Activated CD8-positive, alpha-beta T cell treated with anti-CD3 and anti-CD28 coated beads, Interleukin-2, amount 10 ng/mL, durations not matched to agents 7 days and 5 days (primary cell): ENCODE results near the gene LOC101059915.

Source experiments
- ATAC-seq: fragments of 150-1000 bp; cut with Tn5 transposase; one replicate; pipeline ENCODE4 v1.10.0; 2021; ENCODE audit warnings: moderate library complexity
- CTCF ChIA-PET: fragments of 350-600 bp; sonication (Branson Sonifier 250); formaldehyde crosslinking; loops from one replicate; lab custom pipeline; 2021; ENCODE audit warnings: antibody characterized with exemption; lab: Charles Lee
- POLR2A ChIA-PET: fragments of 350-600 bp; sonication (Branson Sonifier 250); formaldehyde crosslinking; loops from one replicate; lab custom pipeline; 2021; ENCODE audit warnings: antibody characterized with exemption; lab: Charles Lee
- DNase-seq: peaks from one replicate; pipeline ENCODE4 v3.0.0-alpha.2; 2020
- H3K27ac Mint-ChIP-seq: one replicate; pipeline ENCODE4 v1.8.0; 2021; ENCODE audit warnings: mild to moderate bottlenecking, mixed read lengths
- H3K27me3 Mint-ChIP-seq: one replicate; pipeline ENCODE4 v1.8.0; 2021; ENCODE audit warnings: low read depth, mixed read lengths
- H3K36me3 Mint-ChIP-seq: one replicate; pipeline ENCODE4 v1.8.0; 2021; ENCODE audit warnings: low read depth, mixed read lengths
- H3K4me1 Mint-ChIP-seq: one replicate; pipeline ENCODE4 v1.8.0; 2021; ENCODE audit warnings: low read depth, mixed read lengths
- H3K4me3 Mint-ChIP-seq: one replicate; pipeline ENCODE4 v1.8.0; 2021; ENCODE audit warnings: mild to moderate bottlenecking, mixed read lengths
- H3K9me3 Mint-ChIP-seq: one replicate; pipeline ENCODE4 v1.8.0; 2022; ENCODE audit warnings: mixed read lengths; ENCODE audit not compliant: insufficient read depth

Gene LOC101059915

GRCh38 chrX:71667328-71668247 lies at the start of gene LOC101059915:
TSS of gene LOC101059915 (plus strand) at chrX:71667546.
- Mint-ChIP-seq H3K36me3 (no peaks in the 10 kb centered on the region), H3K27ac (no peak within 1 kb of the TSS), H3K27me3 (peaks cover 5% of the 10 kb centered on the region), H3K9me3 (no peaks in the 10 kb centered on the region), H3K4me1 (peaks cover 39% of the 10 kb centered on the region), H3K4me3 (no peak within 1 kb of the TSS)
- POLR2A ChIA-PET = interaction anchor here (0.6 kb wide), 1 partner anchor 208 kb away, joined by 3 read pairs; no protein-coding TSS in a partner anchor
- ATAC-seq = no peak
- CTCF ChIA-PET = no interaction called here
- DNase-seq = no peak

GRCh38 chrX:71617742-71618141 lies 49.6 kb upstream of the LOC101059915 start:
- ATAC-seq (no peak), DNase-seq (peak; percentile 24)
- peak overlapping the region; percentile 89 for H3K4me3 Mint-ChIP-seq
- CTCF ChIA-PET = interaction anchor here (0.6 to 9.6 kb wide), 8 partner anchors 10 to 177 kb away, joined by 3 to 56 read pairs (median 8); no protein-coding TSS in a partner anchor
- no peaks in the 10 kb centered on the region for H3K27me3 Mint-ChIP-seq
- peaks cover 56% of the 10 kb centered on the region for H3K36me3 Mint-ChIP-seq
- POLR2A ChIA-PET = interaction anchor here (0.9 to 3.4 kb wide), 6 partner anchors 9 to 84 kb away, joined by 3 to 32 read pairs (median 4); partner anchors contain the start of gene OGT
- no peaks in the 10 kb centered on the region for H3K9me3 Mint-ChIP-seq
- H3K27ac Mint-ChIP-seq = peak overlapping the region; percentile 91
- peaks cover 70% of the 10 kb centered on the region for H3K4me1 Mint-ChIP-seq

- ATAC-seq = peak; percentile 53
- no peaks in the 10 kb centered on the region for H3K27me3 Mint-ChIP-seq
- CTCF ChIA-PET = interaction anchor here (0.6 to 9.6 kb wide), 7 partner anchors 11 to 177 kb away, joined by 3 to 56 read pairs (median 12); no protein-coding TSS in a partner anchor
- POLR2A ChIA-PET = interaction anchor here (0.6 to 3.4 kb wide), 7 partner anchors 10 to 85 kb away, joined by 3 to 32 read pairs (median 3); partner anchors contain the start of gene OGT
- peaks cover 51% of the 10 kb centered on the region for H3K36me3 Mint-ChIP-seq
- H3K27ac Mint-ChIP-seq = peak within 1 kb of the TSS; percentile 91
- no peaks in the 10 kb centered on the region for H3K9me3 Mint-ChIP-seq
- H3K4me3 Mint-ChIP-seq = peak within 1 kb of the TSS; percentile 89
- H3K4me1 Mint-ChIP-seq = peaks cover 71% of the 10 kb centered on the region
- peak; percentile 84 for DNase-seq
Measured at GRCh38 chrX:71618303-71618721, 49.0 kb upstream of the LOC101059915 start, which contains the start of gene CXCR3. TSS of gene CXCR3 (minus strand) at chrX:71618511. CDS start at chrX:71618449, 62 bp downstream.

GRCh38 chrX:71618787-71619186 lies 48.6 kb upstream of the LOC101059915 start:
- POLR2A ChIA-PET = interaction anchor here (0.6 to 3.4 kb wide), 6 partner anchors 10 to 85 kb away, joined by 3 to 32 read pairs (median 4); partner anchors contain the start of gene OGT
- CTCF ChIA-PET = interaction anchor here (1.0 to 9.6 kb wide), 5 partner anchors 11 to 85 kb away, joined by 3 to 56 read pairs (median 16); no protein-coding TSS in a partner anchor
- H3K9me3 Mint-ChIP-seq = no peaks in the 10 kb centered on the region
- peaks cover 71% of the 10 kb centered on the region for H3K4me1 Mint-ChIP-seq
- H3K4me3 Mint-ChIP-seq = peak overlapping the region; percentile 89
- DNase-seq (peak; percentile 28), ATAC-seq (no peak)
- peak overlapping the region; percentile 91 for H3K27ac Mint-ChIP-seq
- no peaks in the 10 kb centered on the region for H3K27me3 Mint-ChIP-seq
- H3K36me3 Mint-ChIP-seq = peaks cover 48% of the 10 kb centered on the region

GRCh38 chrX:71619193-71619592 lies 48.2 kb upstream of the LOC101059915 start:
- peak; percentile 48 for DNase-seq
- H3K36me3 Mint-ChIP-seq = peaks cover 48% of the 10 kb centered on the region
- POLR2A ChIA-PET = interaction anchor here (3.4 kb wide), 1 partner anchor 86 kb away, joined by 32 read pairs; the partner anchor contains the start of gene OGT
- no peak for ATAC-seq
- H3K9me3 Mint-ChIP-seq = no peaks in the 10 kb centered on the region
- CTCF ChIA-PET = interaction anchor here (1.4 to 9.6 kb wide), 4 partner anchors 11 to 85 kb away, joined by 4 to 56 read pairs (median 36); no protein-coding TSS in a partner anchor
- no peaks in the 10 kb centered on the region for H3K27me3 Mint-ChIP-seq
- H3K4me1 Mint-ChIP-seq = peaks cover 72% of the 10 kb centered on the region
- H3K4me3 Mint-ChIP-seq = peak overlapping the region; percentile 89
- peak overlapping the region; percentile 91 for H3K27ac Mint-ChIP-seq

GRCh38 chrX:71619986-71620385 lies 47.4 kb upstream of the LOC101059915 start:
- CTCF ChIA-PET = interaction anchor here (1.4 to 9.6 kb wide), 5 partner anchors 12 to 85 kb away, joined by 4 to 56 read pairs (median 39); no protein-coding TSS in a partner anchor
- Mint-ChIP-seq H3K36me3 (peaks cover 43% of the 10 kb centered on the region), H3K4me1 (peaks cover 70% of the 10 kb centered on the region), H3K27me3 (no peaks in the 10 kb centered on the region), H3K4me3 (no peak overlapping the region), H3K27ac (peak overlapping the region; percentile 91), H3K9me3 (no peaks in the 10 kb centered on the region)
- POLR2A ChIA-PET = interaction anchor here (3.4 kb wide), 1 partner anchor 86 kb away, joined by 32 read pairs; the partner anchor contains the start of gene OGT
- ATAC-seq = no peak
- no peak for DNase-seq

GRCh38 chrX:71621603-71622002 lies 45.7 kb upstream of the LOC101059915 start:
- Mint-ChIP-seq H3K27ac (peak overlapping the region; percentile 91), H3K4me3 (no peak overlapping the region), H3K27me3 (no peaks in the 10 kb centered on the region), H3K36me3 (peaks cover 27% of the 10 kb centered on the region), H3K4me1 (peaks cover 65% of the 10 kb centered on the region), H3K9me3 (no peaks in the 10 kb centered on the region)
- ChIA-PET POLR2A (interaction anchor here (1.2 to 3.1 kb wide), 3 partner anchors 17 to 256 kb away, joined by 3 to 21 read pairs (median 10); partner anchors contain the start of genes OGT and TAF1), CTCF (interaction anchor here (0.7 to 9.6 kb wide), 8 partner anchors 10 to 88 kb away, joined by 4 to 56 read pairs (median 10); partner anchors contain the start of gene OGT)
- no peak for ATAC-seq
- no peak for DNase-seq

GRCh38 chrX:71622032-71622575 lies 45.2 kb upstream of the LOC101059915 start:
- H3K27ac Mint-ChIP-seq = peak overlapping the region; percentile 91
- peaks cover 22% of the 10 kb centered on the region for H3K36me3 Mint-ChIP-seq
- ATAC-seq = peak; percentile 6
- peaks cover 70% of the 10 kb centered on the region for H3K4me1 Mint-ChIP-seq
- ChIA-PET POLR2A (interaction anchor here (0.9 to 3.1 kb wide), 6 partner anchors 7 to 256 kb away, joined by 3 to 21 read pairs (median 4); partner anchors contain the start of genes OGT and TAF1), CTCF (interaction anchor here (0.7 to 9.6 kb wide), 11 partner anchors 11 to 88 kb away, joined by 3 to 56 read pairs (median 7); partner anchors contain the start of gene OGT)
- DNase-seq = no peak
- no peaks in the 10 kb centered on the region for H3K27me3 Mint-ChIP-seq
- H3K4me3 Mint-ChIP-seq = peak overlapping the region; percentile 70
- no peaks in the 10 kb centered on the region for H3K9me3 Mint-ChIP-seq

- H3K9me3 Mint-ChIP-seq = no peaks in the 10 kb centered on the region
- DNase-seq (peak; percentile 82), ATAC-seq (peak; percentile 68)
- peaks cover 70% of the 10 kb centered on the region for H3K4me1 Mint-ChIP-seq
- peak overlapping the region; percentile 91 for H3K27ac Mint-ChIP-seq
- H3K4me3 Mint-ChIP-seq = peak overlapping the region; percentile 70
- POLR2A ChIA-PET = interaction anchor here (0.9 to 3.1 kb wide), 7 partner anchors 8 to 257 kb away, joined by 3 to 21 read pairs (median 4); partner anchors contain the start of genes OGT and TAF1
- no peaks in the 10 kb centered on the region for H3K27me3 Mint-ChIP-seq
- CTCF ChIA-PET = interaction anchor here (1.0 to 9.6 kb wide), 11 partner anchors 8 to 89 kb away, joined by 3 to 56 read pairs (median 7); partner anchors contain the start of gene OGT
- peaks cover 15% of the 10 kb centered on the region for H3K36me3 Mint-ChIP-seq
Measured at GRCh38 chrX:71622576-71623450, 44.5 kb upstream of the LOC101059915 start.

GRCh38 chrX:71623714-71624113 lies 43.6 kb upstream of the LOC101059915 start:
- Mint-ChIP-seq H3K27ac (peak overlapping the region; percentile 91), H3K4me1 (peaks cover 67% of the 10 kb centered on the region), H3K27me3 (no peaks in the 10 kb centered on the region), H3K9me3 (no peaks in the 10 kb centered on the region), H3K36me3 (peaks cover 7% of the 10 kb centered on the region), H3K4me3 (peak overlapping the region; percentile 70)
- CTCF ChIA-PET = interaction anchor here (1.2 to 9.6 kb wide), 8 partner anchors 9 to 90 kb away, joined by 4 to 56 read pairs (median 10); partner anchors contain the start of gene OGT
- ATAC-seq (no peak), DNase-seq (peak; percentile 24)
- POLR2A ChIA-PET = interaction anchor here (1.1 to 3.1 kb wide), 4 partner anchors 9 to 91 kb away, joined by 3 to 21 read pairs (median 7); partner anchors contain the start of gene OGT
